Neural progenitor cell (in vitro differentiated cells): ENCODE results near the gene CACNA1D. TPM values are rescaled to one million over a fixed set of nuclear protein-coding genes. Genes with fewer than 3 reads are reported as not detected.

ENCODE experiments used
- DNase-seq: peaks from one replicate; pipeline ENCODE4 v3.0.0-alpha.2; 2016; ENCODE audit warnings: low spot score
- H2AFZ ChIP-seq: fragments of 200-600 bp; sonication (generic); replicated peaks from 2 replicates; pipeline ENCODE4 v1.6.1; 2016; ENCODE audit warnings: antibody characterized with exemption
- H3F3A ChIP-seq: fragments of 200-600 bp; sonication (generic); 2 replicates; pipeline ENCODE4 v1.6.1; 2016; ENCODE audit warnings: antibody characterized with exemption, low read depth
- H3K27ac ChIP-seq: fragments of 200-600 bp; sonication (generic); 2 replicates; pipeline ENCODE4 v1.5.1; 2016; ENCODE audit warnings: mild to moderate bottlenecking
- H3K27me3 ChIP-seq: fragments of 200-600 bp; sonication (generic); 2 replicates; pipeline ENCODE4 v1.6.1; 2016; ENCODE audit warnings: mild to moderate bottlenecking, moderate library complexity
- H3K36me3 ChIP-seq: fragments of 200-600 bp; sonication (generic); 2 replicates; pipeline ENCODE4 v1.5.1; 2016
- H3K4me1 ChIP-seq: fragments of 200-600 bp; sonication (generic); 2 replicates; pipeline ENCODE4 v1.6.1; 2016; ENCODE audit warnings: mixed run types
- H3K4me2 ChIP-seq: fragments of 200-600 bp; sonication (generic); 2 replicates; pipeline ENCODE4 v1.6.1; 2016
- H3K4me3 ChIP-seq: fragments of 200-600 bp; sonication (generic); 2 replicates; pipeline ENCODE4 v1.5.1; 2016
- H3K79me2 ChIP-seq: fragments of 200-600 bp; sonication (generic); 2 replicates; pipeline ENCODE4 v1.6.1; 2016; ENCODE audit warnings: low read depth
- H3K9ac ChIP-seq: fragments of 200-600 bp; sonication (generic); 2 replicates; pipeline ENCODE4 v1.6.1; 2016
- H3K9me3 ChIP-seq: fragments of 200-600 bp; sonication (generic); 2 replicates; pipeline ENCODE4 v1.5.1; 2016; ENCODE audit warnings: low read depth
- H4K20me1 ChIP-seq: fragments of 200-600 bp; sonication (generic); 2 replicates; pipeline ENCODE4 v1.6.1; 2016; ENCODE audit warnings: low read depth
- H3K27ac Mint-ChIP-seq: 3 replicates; pipeline ENCODE4 v1.8.0; 2021; ENCODE audit warnings: mixed read lengths
- H3K27me3 Mint-ChIP-seq: 2 replicates; pipeline ENCODE4 v1.8.0; 2022; ENCODE audit warnings: low read depth, mild to moderate bottlenecking, inconsistent platforms, moderate library complexity, mixed read lengths; ENCODE audit not compliant: insufficient read depth
- H3K36me3 Mint-ChIP-seq: 3 replicates; pipeline ENCODE4 v1.8.0; 2021; ENCODE audit warnings: mixed read lengths
- H3K4me1 Mint-ChIP-seq: 3 replicates; pipeline ENCODE4 v1.8.0; 2021; ENCODE audit warnings: mixed read lengths
- H3K4me3 Mint-ChIP-seq: 3 replicates; pipeline ENCODE4 v1.8.0; 2021; ENCODE audit warnings: mild to moderate bottlenecking, moderate library complexity, mixed read lengths
- H3K9me3 Mint-ChIP-seq: 3 replicates; pipeline ENCODE4 v1.8.0; 2020; ENCODE audit warnings: mixed read lengths
- CTCF ChIP-seq: fragments of 200-600 bp; sonication (generic); IDR thresholded peaks from 2 replicates; pipeline ENCODE4 v1.5.1; 2017; ENCODE audit warnings: antibody characterized with exemption, mild to moderate bottlenecking
- EZH2 ChIP-seq: fragments of 200-600 bp; sonication (generic); IDR thresholded peaks from 2 replicates; pipeline ENCODE4 v1.6.1; 2017; ENCODE audit warnings: antibody characterized with exemption, mild to moderate bottlenecking, moderate library complexity
- EZH2phosphoT487 ChIP-seq: fragments of 200-600 bp; sonication (generic); IDR thresholded peaks from 2 replicates; pipeline ENCODE4 v1.6.1; 2017; ENCODE audit warnings: antibody characterized with exemption
- total RNA-seq: library from RNA; depleted of rRNA; stranded (reverse); fragments of >200 nt; gene quantifications from 2 replicates; pipeline ENCODE4 v1.2.3, GENCODE V29; 2015; ENCODE audit warnings: low replicate concordance

CACNA1D gene
- total RNA-seq, 1 donor from 2014 or later, result 4.7 TPM

- TF ChIP-seq EZH2phosphoT487 (no peak), CTCF (no peak), EZH2 (no peak)
- no peak overlapping the region for H3K4me3 Mint-ChIP-seq
- peaks cover 18% of the 10 kb centered on the region for H3K27me3 Mint-ChIP-seq
- Histone ChIP-seq H4K20me1 (no peaks in the 10 kb centered on the region), H3K36me3 (no peaks in the 10 kb centered on the region), H3K9me3 (no peaks in the 10 kb centered on the region), H3K27me3 (no peaks in the 10 kb centered on the region), H3K79me2 (no peaks in the 10 kb centered on the region), H3K9ac (no peak overlapping the region), H2AFZ (no peak overlapping the region), H3K27ac (no peak overlapping the region), H3F3A (no peaks in the 10 kb centered on the region), H3K4me3 (no peak overlapping the region), H3K4me1 (peaks cover 10% of the 10 kb centered on the region), H3K4me2 (no peak overlapping the region)
- no peaks in the 10 kb centered on the region for H3K9me3 Mint-ChIP-seq
- no peaks in the 10 kb centered on the region for H3K36me3 Mint-ChIP-seq
- DNase-seq, result no peak
- H3K4me1 Mint-ChIP-seq, result peaks cover 33% of the 10 kb centered on the region
- H3K27ac Mint-ChIP-seq, result peak overlapping the region; percentile 18
Observed at GRCh38 chr3:53585627-53586026, 91.2 kb downstream of the CACNA1D start.

GRCh38 chr3:53588122-53588521 lies 93.7 kb downstream of the CACNA1D start:
- Mint-ChIP-seq H3K9me3 (no peaks in the 10 kb centered on the region), H3K4me3 (no peak overlapping the region), H3K4me1 (peaks cover 33% of the 10 kb centered on the region), H3K27ac (peak overlapping the region; percentile 25), H3K27me3 (peaks cover 19% of the 10 kb centered on the region), H3K36me3 (no peaks in the 10 kb centered on the region)
- no peaks in the 10 kb centered on the region for H4K20me1 ChIP-seq
- H3K4me1 ChIP-seq, result peaks cover 10% of the 10 kb centered on the region
- no peaks in the 10 kb centered on the region for H3K27me3 ChIP-seq
- H3K27ac ChIP-seq, result no peak overlapping the region
- no peaks in the 10 kb centered on the region for H3K79me2 ChIP-seq
- H2AFZ ChIP-seq, result no peak overlapping the region
- H3K9ac ChIP-seq, result no peak overlapping the region
- no peaks in the 10 kb centered on the region for H3K36me3 ChIP-seq
- H3K9me3 ChIP-seq, result no peaks in the 10 kb centered on the region
- no peak for DNase-seq
- TF ChIP-seq CTCF, result no peak
- no peak for TF ChIP-seq EZH2
- TF ChIP-seq EZH2phosphoT487, result no peak
- no peak overlapping the region for H3K4me2 ChIP-seq
- H3K4me3 ChIP-seq, result no peak overlapping the region
- H3F3A ChIP-seq, result no peaks in the 10 kb centered on the region

GRCh38 chr3:53589201-53589600 lies 94.8 kb downstream of the CACNA1D start:
- H3K4me3 Mint-ChIP-seq, result no peak overlapping the region
- Histone ChIP-seq H2AFZ (no peak overlapping the region), H3K36me3 (no peaks in the 10 kb centered on the region), H4K20me1 (no peaks in the 10 kb centered on the region), H3K9me3 (no peaks in the 10 kb centered on the region), H3K79me2 (no peaks in the 10 kb centered on the region), H3K4me1 (peaks cover 10% of the 10 kb centered on the region), H3K4me2 (no peak overlapping the region), H3K9ac (no peak overlapping the region), H3K27ac (no peak overlapping the region), H3K4me3 (no peak overlapping the region), H3K27me3 (no peaks in the 10 kb centered on the region), H3F3A (no peaks in the 10 kb centered on the region)
- H3K27ac Mint-ChIP-seq, result no peak overlapping the region
- no peak for DNase-seq
- no peaks in the 10 kb centered on the region for H3K9me3 Mint-ChIP-seq
- H3K4me1 Mint-ChIP-seq, result peaks cover 33% of the 10 kb centered on the region
- peaks cover 19% of the 10 kb centered on the region for H3K27me3 Mint-ChIP-seq
- TF ChIP-seq CTCF (no peak), EZH2phosphoT487 (no peak), EZH2 (no peak)
- no peaks in the 10 kb centered on the region for H3K36me3 Mint-ChIP-seq
